GM23338 (cell line): Measurements from ENCODE around the gene NOTCH1. TPM values are rescaled to one million over a fixed set of nuclear protein-coding genes. Genes with fewer than 3 reads are reported as not detected.

ENCODE experiments used
- ATAC-seq: fragments of 200-7000 bp; cut with Tn5 transposase; 3 replicates; pipeline ENCODE4 v1.9.1; 2020
- DNase-seq: peaks from one replicate; pipeline ENCODE4 v3.0.0-alpha.2; 2015; ENCODE audit warnings: low spot score
- H2AFZ ChIP-seq: fragments of 200-600 bp; sonication (generic); 2 replicates; pipeline ENCODE4 v1.8.0; 2016; ENCODE audit warnings: antibody characterized with exemption, mild to moderate bottlenecking, moderate library complexity
- H3F3A ChIP-seq: fragments of 200-600 bp; sonication (generic); replicated peaks from 2 replicates; pipeline ENCODE4 v1.8.0; 2017; ENCODE audit warnings: antibody characterized with exemption, mixed run types, low read depth
- H3K27ac ChIP-seq: fragments of 200-600 bp; sonication (generic); 2 replicates; pipeline ENCODE4 v1.6.1; 2016; ENCODE audit warnings: low read depth
- H3K27me3 ChIP-seq: fragments of 200-600 bp; sonication (generic); 2 replicates; pipeline ENCODE4 v1.8.0; 2016; ENCODE audit warnings: mild to moderate bottlenecking, mixed run types, moderate library complexity; ENCODE audit not compliant: insufficient read depth
- H3K36me3 ChIP-seq: fragments of 200-600 bp; sonication (generic); 2 replicates; pipeline ENCODE4 v1.8.0; 2016; ENCODE audit warnings: mild to moderate bottlenecking; ENCODE audit not compliant: insufficient read depth
- H3K4me1 ChIP-seq: fragments of 200-600 bp; sonication (generic); 2 replicates; pipeline ENCODE4 v1.8.0; 2016; ENCODE audit warnings: mild to moderate bottlenecking, moderate library complexity; ENCODE audit not compliant: insufficient read depth
- H3K4me2 ChIP-seq: fragments of 200-600 bp; sonication (generic); 2 replicates; pipeline ENCODE4 v1.7.1; 2017; ENCODE audit warnings: mixed run types
- H3K4me3 ChIP-seq: fragments of 200-600 bp; sonication (generic); 2 replicates; pipeline ENCODE4 v1.6.1; 2016; ENCODE audit warnings: mixed run types
- H3K79me2 ChIP-seq: fragments of 200-600 bp; sonication (generic); replicated peaks from 2 replicates; pipeline ENCODE4 v1.8.0; 2017; ENCODE audit warnings: mild to moderate bottlenecking; ENCODE audit not compliant: insufficient read depth
- H3K9me2 ChIP-seq: fragments of 200-600 bp; sonication (generic); 2 replicates; pipeline ENCODE4 v1.8.0; 2017; ENCODE audit not compliant: insufficient read depth
- H4K20me1 ChIP-seq: fragments of 200-600 bp; sonication (generic); replicated peaks from 2 replicates; pipeline ENCODE4 v1.8.0; 2017; ENCODE audit warnings: mild to moderate bottlenecking; ENCODE audit not compliant: insufficient read depth
- H3K27ac Mint-ChIP-seq: 2 replicates; pipeline ENCODE4 v1.8.0; 2020; ENCODE audit warnings: inconsistent platforms, mild to moderate bottlenecking, moderate library complexity, mixed read lengths
- H3K27me3 Mint-ChIP-seq: 3 replicates; pipeline ENCODE4 v1.8.0; 2022; ENCODE audit warnings: low read depth, mild to moderate bottlenecking, moderate library complexity, mixed read lengths, inconsistent platforms; ENCODE audit not compliant: insufficient read depth, poor library complexity
- H3K36me3 Mint-ChIP-seq: 3 replicates; pipeline ENCODE4 v1.8.0; 2021; ENCODE audit warnings: low read depth, mild to moderate bottlenecking, inconsistent platforms, moderate library complexity, mixed read lengths
- H3K4me1 Mint-ChIP-seq: 3 replicates; pipeline ENCODE4 v1.8.0; 2020; ENCODE audit warnings: mild to moderate bottlenecking, inconsistent platforms, mixed read lengths
- H3K4me3 Mint-ChIP-seq: 3 replicates; pipeline ENCODE4 v1.8.0; 2021; ENCODE audit warnings: moderate library complexity, mild to moderate bottlenecking, inconsistent platforms, mixed read lengths
- H3K9me3 Mint-ChIP-seq: 3 replicates; pipeline ENCODE4 v1.8.0; 2020; ENCODE audit warnings: moderate library complexity, mild to moderate bottlenecking, inconsistent platforms, mixed read lengths
- CREB1 ChIP-seq: fragments of 250-450 bp; sonication (Bioruptor Pico); IDR thresholded peaks from 2 replicates; pipeline ENCODE4 v1.5.0; 2020; ENCODE audit warnings: low read depth, mild to moderate bottlenecking, moderate library complexity
- CTCF ChIP-seq, 2 experiments: fragments of 200-600 bp in 1 of 2; sonication (generic) in 1 of 2; conservative IDR thresholded peaks; 2 replicates each; pipeline versions ENCODE4 v1.5.1 to v1.6.1; 2016 to 2017; ENCODE audit warnings: antibody characterized with exemption in 2 of 2, low read depth in 2 of 2, mild to moderate bottlenecking in 2 of 2, moderate library complexity in 1 of 2
- ETS1 ChIP-seq: IDR thresholded peaks from 2 replicates; pipeline ENCODE4 v1.6.1; 2016; ENCODE audit warnings: antibody characterized with exemption
- EZH2 ChIP-seq: fragments of 200-600 bp; sonication (generic); IDR thresholded peaks from one replicate; pipeline ENCODE4 v1.8.0; 2017; ENCODE audit warnings: antibody characterized with exemption, mild to moderate bottlenecking, low read depth; ENCODE audit not compliant: unreplicated experiment
- JUNB ChIP-seq: IDR thresholded peaks from one replicate; pipeline ENCODE4 v1.6.1; 2016; ENCODE audit warnings: antibody characterized with exemption; ENCODE audit not compliant: unreplicated experiment
- NANOG ChIP-seq: IDR thresholded peaks from 2 replicates; pipeline ENCODE4 v1.6.1; 2016; ENCODE audit warnings: antibody characterized with exemption, borderline replicate concordance
- POLR2AphosphoS5 ChIP-seq: IDR thresholded peaks from 2 replicates; pipeline ENCODE4 v1.6.1; 2016; ENCODE audit warnings: antibody characterized with exemption, low read depth
- REST ChIP-seq: IDR thresholded peaks from one replicate; pipeline ENCODE4 v1.6.1; 2018; ENCODE audit warnings: antibody characterized with exemption; ENCODE audit not compliant: unreplicated experiment
- STAT1 ChIP-seq: IDR thresholded peaks from one replicate; pipeline ENCODE4 v1.6.1; 2016; ENCODE audit warnings: antibody characterized with exemption; ENCODE audit not compliant: unreplicated experiment
- ZNF114 ChIP-seq: fragments of 250-450 bp; sonication (Bioruptor Pico); IDR thresholded peaks from 2 replicates; pipeline ENCODE4 v1.5.0; 2020; ENCODE audit warnings: mild to moderate bottlenecking, moderate library complexity
- ZNF331 ChIP-seq: fragments of 250-450 bp; sonication (Bioruptor Pico); IDR thresholded peaks from 2 replicates; pipeline ENCODE4 v1.5.0; 2020; ENCODE audit warnings: low read depth, mild to moderate bottlenecking, moderate library complexity
- polyA plus RNA-seq: library from polyadenylated mRNA; unstranded; fragments of >200 nt; fragmentation: Nextera tagmentation; extraction: Ambion mirVana; gene quantifications from 2 replicates; pipeline ENCODE4 v1.2.1, GENCODE V29; 2016
- total RNA-seq: library from RNA; depleted of rRNA; stranded (reverse); fragments of >200 nt; shearing (Covaris generic); gene quantifications from 2 replicates; pipeline ENCODE4 v1.2.3, GENCODE V29; 2014

Gene NOTCH1
- total and polyA plus RNA-seq, 2 experiments from 2014 or later: 9.9 to 97.2 TPM

GRCh38 chr9:136506425-136506824 lies 39.4 kb downstream of the NOTCH1 start (continued):
- no peak for TF ChIP-seq ZNF331 (CRISPR knock-in tag)
- no peak for TF ChIP-seq EZH2
- TF ChIP-seq CTCF (conservative IDR thresholded peaks at IDR 0.05; ENCODE audit: low read depth in 2 of 2): no peak

- Mint-ChIP-seq H3K36me3 (peaks cover 43% of the 10 kb centered on the region), H3K27ac (no peak overlapping the region), H3K9me3 (no peaks in the 10 kb centered on the region), H3K27me3 (peaks cover 9% of the 10 kb centered on the region), H3K4me1 (no peaks in the 10 kb centered on the region; the same call in 2 of the 3 replicates), H3K4me3 (no peak overlapping the region)
- no peak overlapping the region for H2AFZ ChIP-seq
- DNase-seq (no peak), ATAC-seq (no peak)
- no peaks in the 10 kb centered on the region for H3K27me3 ChIP-seq
- H3K4me1 ChIP-seq: no peaks in the 10 kb centered on the region
- H3K36me3 ChIP-seq: peaks cover 16% of the 10 kb centered on the region; the same call in 1 of the 2 replicates
- no peak overlapping the region for H3K27ac ChIP-seq
- no peak overlapping the region for H3K4me2 ChIP-seq
- no peaks in the 10 kb centered on the region for H3F3A ChIP-seq
- H4K20me1 ChIP-seq: no peaks in the 10 kb centered on the region
- H3K79me2 ChIP-seq: no peaks in the 10 kb centered on the region
- H3K4me3 ChIP-seq: no peak overlapping the region
- H3K9me2 ChIP-seq: no peaks in the 10 kb centered on the region
- TF ChIP-seq CTCF (conservative IDR thresholded peaks at IDR 0.05; ENCODE audit: low read depth in 2 of 2) (no peak), ZNF331 (CRISPR knock-in tag) (no peak), NANOG (no peak), EZH2 (no peak), ZNF114 (CRISPR knock-in tag) (no peak), CREB1 (CRISPR knock-in tag) (no peak), REST (no peak), JUNB (no peak), POLR2AphosphoS5 (no peak), STAT1 (no peak), ETS1 (no peak)
Measured at GRCh38 chr9:136505406-136506403, 40.1 kb downstream of the NOTCH1 start.
